Activated CD4-positive, alpha-beta T cell treated with anti-CD3 and anti-CD28 coated beads, Interleukin-2, amount 10 ng/mL, durations not matched to agents 7 days and 5 days (primary cell): ENCODE data around the gene EYS. TPM values are rescaled to one million over a fixed set of nuclear protein-coding genes. Genes with fewer than 3 reads are reported as not detected.

ENCODE experiments used
- CTCF ChIA-PET: fragments of 350-600 bp; sonication (Branson Sonifier 250); formaldehyde crosslinking; loops from one replicate; lab custom pipeline; 2021; ENCODE audit warnings: antibody characterized with exemption; lab: Charles Lee
- POLR2A ChIA-PET: fragments of 350-600 bp; sonication (Branson Sonifier 250); formaldehyde crosslinking; loops from one replicate; lab custom pipeline; 2021; ENCODE audit warnings: antibody characterized with exemption; lab: Charles Lee
- DNase-seq: peaks from one replicate; pipeline ENCODE4 v3.0.0-alpha.2; 2020
- H3K27ac Mint-ChIP-seq: one replicate; pipeline ENCODE4 v1.8.0; 2021; ENCODE audit warnings: mild to moderate bottlenecking, moderate library complexity, mixed read lengths
- H3K27me3 Mint-ChIP-seq: one replicate; pipeline ENCODE4 v1.8.0; 2021; ENCODE audit warnings: mixed read lengths
- H3K36me3 Mint-ChIP-seq: one replicate; pipeline ENCODE4 v1.8.0; 2021; ENCODE audit warnings: low read depth, mixed read lengths
- H3K4me1 Mint-ChIP-seq: one replicate; pipeline ENCODE4 v1.8.0; 2021; ENCODE audit warnings: mixed read lengths
- H3K4me3 Mint-ChIP-seq: one replicate; pipeline ENCODE4 v1.8.0; 2021; ENCODE audit warnings: mild to moderate bottlenecking, moderate library complexity, mixed read lengths
- H3K9me3 Mint-ChIP-seq: one replicate; pipeline ENCODE4 v1.8.0; 2021; ENCODE audit warnings: mixed read lengths
- total RNA-seq, 2 experiments: library from RNA; stranded (reverse); gene quantifications; one replicate each; pipeline ENCODE4 v1.2.3, GENCODE V29; 2021

Gene EYS
- total RNA-seq, 2 experiments from 2014 or later, result not detected

- H3K4me3 Mint-ChIP-seq, result no peak overlapping the region
- no peaks in the 10 kb centered on the region for H3K36me3 Mint-ChIP-seq
- ChIA-PET CTCF (no interaction called here), POLR2A (no interaction called here)
- H3K27me3 Mint-ChIP-seq, result no peaks in the 10 kb centered on the region
- H3K9me3 Mint-ChIP-seq, result no peaks in the 10 kb centered on the region
- H3K27ac Mint-ChIP-seq, result no peak overlapping the region
- no peak for DNase-seq
- no peaks in the 10 kb centered on the region for H3K4me1 Mint-ChIP-seq
These were observed 710.7 kb downstream of the EYS start for GRCh38 chr6:64996301-64996700.

DNA sequence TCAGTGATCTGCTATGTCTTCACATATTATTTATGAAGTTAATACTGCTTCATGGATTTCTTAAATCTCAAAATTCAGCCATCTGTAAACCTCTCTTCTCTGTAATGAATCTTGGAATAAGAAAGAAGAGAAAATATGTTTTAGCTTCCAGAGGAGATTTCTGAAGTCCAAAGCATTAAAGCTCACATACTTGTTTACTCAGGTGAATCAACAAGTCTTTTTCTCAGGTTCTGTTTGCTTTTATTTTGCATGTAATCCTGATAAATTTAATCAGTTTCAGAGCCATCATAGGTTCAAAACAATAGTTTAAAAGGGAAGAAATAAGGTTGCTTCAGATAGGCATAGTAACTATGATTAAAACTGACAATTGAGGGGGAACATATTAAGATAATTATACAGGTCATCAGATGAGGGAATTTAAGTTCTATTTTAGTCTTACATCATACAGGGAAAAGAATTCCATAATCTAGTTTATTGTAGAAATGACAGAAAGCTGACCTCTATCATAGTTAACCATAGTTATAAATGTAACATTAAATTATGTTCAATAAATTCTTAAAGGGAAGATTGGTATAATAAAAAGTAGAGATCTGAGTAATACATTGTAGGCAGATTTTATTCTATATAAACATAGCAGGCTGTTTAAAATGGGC lies 716.2 kb downstream of the EYS start:
- POLR2A ChIA-PET, result interaction anchor here (0.7 kb wide), 1 partner anchor 16 kb away, joined by 4 read pairs; no protein-coding TSS in a partner anchor

GRCh38 chr6:64988148-64988547 lies 718.9 kb downstream of the EYS start:
- H3K27me3 Mint-ChIP-seq, result no peaks in the 10 kb centered on the region
- CTCF ChIA-PET, result no interaction called here
- no peaks in the 10 kb centered on the region for H3K9me3 Mint-ChIP-seq
- DNase-seq, result no peak
- no peak overlapping the region for H3K27ac Mint-ChIP-seq
- H3K4me1 Mint-ChIP-seq, result no peaks in the 10 kb centered on the region
- H3K36me3 Mint-ChIP-seq, result no peaks in the 10 kb centered on the region
- POLR2A ChIA-PET, result no interaction called here
- no peak overlapping the region for H3K4me3 Mint-ChIP-seq

More for the DNA sequence above, 716.2 kb downstream of the EYS start:
- H3K9me3 Mint-ChIP-seq, result no peaks in the 10 kb centered on the region
- no peak overlapping the region for H3K27ac Mint-ChIP-seq
- H3K36me3 Mint-ChIP-seq, result no peaks in the 10 kb centered on the region
- no peak for DNase-seq
- CTCF ChIA-PET, result no interaction called here
- H3K4me3 Mint-ChIP-seq, result no peak overlapping the region
- no peaks in the 10 kb centered on the region for H3K27me3 Mint-ChIP-seq
- H3K4me1 Mint-ChIP-seq, result no peaks in the 10 kb centered on the region

DNA sequence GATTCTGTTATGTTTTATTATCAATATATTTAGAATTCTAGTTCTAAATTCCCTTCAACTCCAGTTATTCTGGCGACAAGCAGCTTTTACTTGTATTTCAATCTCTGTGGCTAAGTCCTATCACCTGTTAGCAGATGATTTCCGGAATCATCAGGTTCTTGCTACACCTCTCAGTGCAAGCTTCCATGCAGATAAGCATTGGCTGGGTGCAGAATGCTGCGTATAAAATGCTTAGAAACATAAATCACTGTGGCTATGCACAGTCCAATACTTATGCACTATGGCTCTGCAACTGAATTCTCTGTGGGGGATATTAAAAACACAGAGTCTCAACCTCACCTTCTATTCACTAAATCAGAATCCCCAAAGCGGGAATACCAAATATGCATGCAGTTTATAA lies 720.0 kb downstream of the EYS start:
- Mint-ChIP-seq H3K27me3 (no peaks in the 10 kb centered on the region), H3K27ac (no peak overlapping the region), H3K4me1 (no peaks in the 10 kb centered on the region), H3K36me3 (no peaks in the 10 kb centered on the region), H3K9me3 (no peaks in the 10 kb centered on the region), H3K4me3 (no peak overlapping the region)
- POLR2A ChIA-PET, result no interaction called here
- CTCF ChIA-PET, result no interaction called here
- no peak for DNase-seq

DNA sequence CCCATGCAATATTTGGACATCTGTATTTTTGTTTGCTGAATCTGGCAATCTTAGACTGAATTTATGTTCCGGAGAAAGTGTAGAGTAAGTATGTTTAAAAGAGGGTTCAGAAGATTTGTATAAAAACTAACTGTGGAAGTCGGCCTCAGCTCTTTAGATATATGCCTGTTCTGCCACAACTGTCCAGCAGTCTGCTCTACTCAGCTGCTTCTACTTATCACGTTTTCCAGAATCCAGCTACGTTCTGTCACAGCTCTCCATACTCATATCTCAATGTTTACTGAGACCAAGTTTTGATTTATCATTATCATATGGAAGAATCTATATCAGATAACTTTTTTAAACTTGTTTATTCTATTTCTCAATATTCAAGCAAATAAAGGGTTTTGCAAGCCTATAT lies 721.3 kb downstream of the EYS start:
- H3K4me1 Mint-ChIP-seq, result no peaks in the 10 kb centered on the region
- H3K9me3 Mint-ChIP-seq, result no peaks in the 10 kb centered on the region
- no peaks in the 10 kb centered on the region for H3K36me3 Mint-ChIP-seq
- POLR2A ChIA-PET, result no interaction called here
- no peak overlapping the region for H3K27ac Mint-ChIP-seq
- no peak overlapping the region for H3K4me3 Mint-ChIP-seq
- no peaks in the 10 kb centered on the region for H3K27me3 Mint-ChIP-seq
- CTCF ChIA-PET, result no interaction called here
- DNase-seq, result no peak

- Mint-ChIP-seq H3K36me3 (no peaks in the 10 kb centered on the region), H3K9me3 (no peaks in the 10 kb centered on the region), H3K4me3 (no peak overlapping the region), H3K27me3 (no peaks in the 10 kb centered on the region), H3K4me1 (no peaks in the 10 kb centered on the region), H3K27ac (no peak overlapping the region)
- ChIA-PET CTCF (no interaction called here), POLR2A (no interaction called here)
- DNase-seq, result no peak
These were observed 722.1 kb downstream of the EYS start for GRCh38 chr6:64984948-64985347.

- H3K27ac Mint-ChIP-seq, result no peak overlapping the region
- H3K27me3 Mint-ChIP-seq, result no peaks in the 10 kb centered on the region
- POLR2A ChIA-PET, result no interaction called here
- no peaks in the 10 kb centered on the region for H3K9me3 Mint-ChIP-seq
- CTCF ChIA-PET, result no interaction called here
- H3K4me1 Mint-ChIP-seq, result no peaks in the 10 kb centered on the region
- H3K36me3 Mint-ChIP-seq, result no peaks in the 10 kb centered on the region
- H3K4me3 Mint-ChIP-seq, result no peak overlapping the region
- DNase-seq, result no peak
These were observed 723.9 kb downstream of the EYS start for GRCh38 chr6:64983089-64983488.

GRCh38 chr6:64973142-64973541 lies 733.9 kb downstream of the EYS start:
- peaks cover 2% of the 10 kb centered on the region for H3K9me3 Mint-ChIP-seq
- no peaks in the 10 kb centered on the region for H3K27me3 Mint-ChIP-seq
- CTCF ChIA-PET, result no interaction called here
- H3K27ac Mint-ChIP-seq, result no peak overlapping the region
- H3K36me3 Mint-ChIP-seq, result no peaks in the 10 kb centered on the region
- no peak for DNase-seq
- no peaks in the 10 kb centered on the region for H3K4me1 Mint-ChIP-seq
- H3K4me3 Mint-ChIP-seq, result no peak overlapping the region
- POLR2A ChIA-PET, result no interaction called here

GRCh38 chr6:64969139-64969538 lies 737.9 kb downstream of the EYS start:
- Mint-ChIP-seq H3K27me3 (no peaks in the 10 kb centered on the region), H3K4me3 (no peak overlapping the region), H3K9me3 (no peaks in the 10 kb centered on the region), H3K27ac (no peak overlapping the region), H3K36me3 (no peaks in the 10 kb centered on the region), H3K4me1 (no peaks in the 10 kb centered on the region)
- CTCF ChIA-PET, result no interaction called here
- POLR2A ChIA-PET, result no interaction called here
- no peak for DNase-seq

DNA sequence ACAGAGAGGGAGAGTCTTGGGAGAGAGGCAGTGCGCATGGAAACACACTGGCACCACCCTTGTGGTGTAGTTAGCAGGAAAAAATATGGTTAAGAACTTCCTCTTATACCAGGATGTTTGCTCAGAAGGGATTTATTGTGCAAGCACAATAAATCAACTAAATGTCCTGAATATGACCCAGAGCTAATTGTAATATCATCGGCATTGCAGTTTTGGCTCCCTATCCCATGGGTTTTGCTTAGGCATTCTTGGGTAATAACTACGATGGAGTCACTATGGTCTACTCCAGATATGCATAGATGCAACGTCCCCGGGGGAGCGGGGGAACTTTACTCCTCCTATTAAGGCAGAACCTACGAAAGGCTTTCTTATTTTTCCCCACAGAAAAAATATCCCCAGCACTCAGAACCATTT lies 751.6 kb downstream of the EYS start:
- POLR2A ChIA-PET, result no interaction called here
- CTCF ChIA-PET, result no interaction called here
- Mint-ChIP-seq H3K36me3 (no peaks in the 10 kb centered on the region), H3K27ac (no peak overlapping the region), H3K27me3 (no peaks in the 10 kb centered on the region), H3K4me1 (no peaks in the 10 kb centered on the region), H3K9me3 (peaks cover 11% of the 10 kb centered on the region), H3K4me3 (no peak overlapping the region)
- no peak for DNase-seq

DNA sequence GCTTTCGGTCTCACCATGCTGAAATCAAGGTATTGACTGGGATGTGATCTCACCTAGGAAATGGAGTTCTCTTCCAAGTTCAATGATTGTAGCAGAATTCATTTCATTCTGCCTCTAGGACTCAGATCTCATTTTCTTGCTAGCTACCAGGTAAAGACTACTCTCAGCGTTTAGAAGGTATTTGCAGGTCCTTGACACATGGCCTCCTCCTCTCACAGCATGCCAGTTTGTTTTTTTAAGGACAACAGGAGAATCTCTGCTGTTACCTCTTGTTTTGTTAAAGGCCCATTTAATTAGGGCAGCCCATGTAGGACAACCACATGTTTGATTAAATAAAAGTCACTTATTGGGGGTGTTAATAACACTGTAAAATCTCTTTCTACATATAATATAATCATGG lies 757.8 kb downstream of the EYS start:
- ChIA-PET CTCF (no interaction called here), POLR2A (no interaction called here)
- Mint-ChIP-seq H3K27me3 (no peaks in the 10 kb centered on the region), H3K4me3 (no peak overlapping the region), H3K27ac (no peak overlapping the region), H3K36me3 (no peaks in the 10 kb centered on the region), H3K9me3 (no peaks in the 10 kb centered on the region), H3K4me1 (no peaks in the 10 kb centered on the region)
- no peak for DNase-seq

- Mint-ChIP-seq H3K27ac (no peak overlapping the region), H3K27me3 (no peaks in the 10 kb centered on the region), H3K4me3 (no peak overlapping the region), H3K36me3 (no peaks in the 10 kb centered on the region), H3K4me1 (no peaks in the 10 kb centered on the region), H3K9me3 (peaks cover 3% of the 10 kb centered on the region)
- ChIA-PET POLR2A (no interaction called here), CTCF (no interaction called here)
- DNase-seq, result no peak
These were observed 758.8 kb downstream of the EYS start for GRCh38 chr6:64948261-64948660.

DNA sequence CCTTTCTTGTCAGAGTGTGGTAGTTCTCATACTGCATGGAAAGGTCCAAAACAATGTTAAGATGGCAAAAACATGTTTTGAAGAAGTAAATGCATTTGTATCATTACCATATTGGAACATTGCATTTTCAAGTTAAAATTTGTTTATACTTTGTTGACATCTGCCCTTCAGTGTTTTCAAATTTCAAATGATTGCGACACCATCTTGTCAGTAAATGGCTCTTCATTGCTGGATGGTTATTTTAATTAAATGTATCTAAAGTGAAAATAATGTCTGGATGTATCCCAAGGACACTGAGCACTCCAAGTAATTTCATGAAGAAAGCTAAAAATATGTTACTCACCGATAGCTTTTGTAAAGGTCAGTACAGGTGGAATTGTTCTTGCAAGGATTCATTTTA lies 761.6 kb downstream of the EYS start:
- DNase-seq, result no peak
- H3K36me3 Mint-ChIP-seq, result no peaks in the 10 kb centered on the region
- H3K4me3 Mint-ChIP-seq, result no peak overlapping the region
- ChIA-PET POLR2A (no interaction called here), CTCF (no interaction called here)
- no peaks in the 10 kb centered on the region for H3K27me3 Mint-ChIP-seq
- no peak overlapping the region for H3K27ac Mint-ChIP-seq
- peaks cover 7% of the 10 kb centered on the region for H3K9me3 Mint-ChIP-seq
- no peaks in the 10 kb centered on the region for H3K4me1 Mint-ChIP-seq

- ChIA-PET POLR2A (no interaction called here), CTCF (no interaction called here)
- Mint-ChIP-seq H3K4me3 (no peak overlapping the region), H3K9me3 (no peaks in the 10 kb centered on the region), H3K27ac (no peak overlapping the region), H3K27me3 (no peaks in the 10 kb centered on the region), H3K4me1 (no peaks in the 10 kb centered on the region), H3K36me3 (no peaks in the 10 kb centered on the region)
- DNase-seq, result no peak
These were observed 774.5 kb downstream of the EYS start for GRCh38 chr6:64932486-64932885.
